IMR-90 (cell line): Measurements from ENCODE around the gene DNAJB5. TPM values are rescaled to one million over a fixed set of nuclear protein-coding genes. Genes with fewer than 3 reads are reported as not detected.

ENCODE experiments used
- ATAC-seq: fragments of 200-7000 bp; cut with Tn5 transposase; 2 replicates; pipeline ENCODE4 v1.9.1; 2020; ENCODE audit warnings: low read depth, mild to moderate bottlenecking, moderate library complexity
- BruUV-seq: library from RNA; stranded (reverse); fragments of 400-500 nt; replicated peaks from 2 replicates; lab custom pipeline; 2021; lab: Mats Ljungman, UMichigan
- CTCF ChIA-PET: fragments of 300-600 bp; formaldehyde crosslinking; extraction: SDS; loops from one replicate; lab custom pipeline; 2021; ENCODE audit warnings: antibody characterized with exemption; lab: Yijun Ruan, JAX
- POLR2A ChIA-PET: fragments of 300-600 bp; sonication (Branson Sonifier 250); formaldehyde crosslinking; loops from one replicate; lab custom pipeline; 2022; ENCODE audit warnings: antibody characterized with exemption; ENCODE audit not compliant: unreplicated experiment; lab: Charles Lee
- DNase-seq: peaks from one replicate; pipeline ENCODE4 v3.0.0; 2013
- H2AFZ ChIP-seq: replicated peaks from 2 replicates; pipeline ENCODE3; 2013; ENCODE audit warnings: low read length, mild to moderate bottlenecking; ENCODE audit not compliant: poor library complexity
- H2AK5ac ChIP-seq: 2 replicates; pipeline ENCODE4 v1.6.1; 2013; ENCODE audit warnings: low read depth, low read length, inconsistent platforms
- H2AK9ac ChIP-seq: replicated peaks from 2 replicates; pipeline ENCODE3; 2013; ENCODE audit warnings: mild to moderate bottlenecking, low read depth, low read length, moderate library complexity; ENCODE audit not compliant: poor library complexity
- H2BK120ac ChIP-seq: 2 replicates; pipeline ENCODE4 v1.6.1; 2013; ENCODE audit warnings: low read depth, low read length, inconsistent platforms
- H2BK15ac ChIP-seq: 3 replicates; pipeline ENCODE4 v1.6.1; 2013; ENCODE audit warnings: low read depth, low read length, inconsistent platforms
- H2BK20ac ChIP-seq: 2 replicates; pipeline ENCODE4 v1.6.1; 2013; ENCODE audit warnings: low read depth, mild to moderate bottlenecking, inconsistent platforms, low read length, moderate library complexity
- H2BK5ac ChIP-seq: 2 replicates; pipeline ENCODE4 v1.6.1; 2013; ENCODE audit warnings: mild to moderate bottlenecking, low read depth, low read length, inconsistent platforms; ENCODE audit not compliant: poor library complexity, severe bottlenecking
- H3K14ac ChIP-seq: replicated peaks from 2 replicates; pipeline ENCODE4 v1.6.1; 2013; ENCODE audit warnings: low read depth, low read length, inconsistent platforms
- H3K18ac ChIP-seq: 2 replicates; pipeline ENCODE4 v1.6.1; 2013; ENCODE audit warnings: low read depth, low read length, control low read depth
- H3K23ac ChIP-seq: 2 replicates; pipeline ENCODE4 v1.6.1; 2013; ENCODE audit warnings: low read depth, low read length, inconsistent platforms
- H3K27ac ChIP-seq: 2 replicates; pipeline ENCODE4 v1.5.1; 2013; ENCODE audit warnings: mild to moderate bottlenecking, control low read depth, low read length; ENCODE audit not compliant: insufficient read depth
- H3K27me3 ChIP-seq: 2 replicates; pipeline ENCODE4 v1.6.1; 2013; ENCODE audit warnings: low read length; ENCODE audit not compliant: control insufficient read depth, insufficient read depth
- H3K36me3 ChIP-seq: 2 replicates; pipeline ENCODE4 v1.6.1; 2013; ENCODE audit warnings: low read length, mixed read lengths; ENCODE audit not compliant: control insufficient read depth, insufficient read depth
- H3K4ac ChIP-seq: 2 replicates; pipeline ENCODE4 v1.6.1; 2013; ENCODE audit warnings: low read depth, low read length, inconsistent platforms
- H3K4me1 ChIP-seq: 2 replicates; pipeline ENCODE4 v1.6.1; 2013; ENCODE audit warnings: low read length, mixed read lengths; ENCODE audit not compliant: control insufficient read depth, insufficient read depth
- H3K4me2 ChIP-seq: 2 replicates; pipeline ENCODE4 v1.6.1; 2013; ENCODE audit warnings: low read depth, mild to moderate bottlenecking, control low read depth, low read length, moderate library complexity
- H3K4me3 ChIP-seq: 2 replicates; pipeline ENCODE4 v1.5.1; 2013; ENCODE audit warnings: low read depth, mild to moderate bottlenecking, control low read depth, low read length, moderate library complexity; ENCODE audit not compliant: insufficient read depth
- H3K56ac ChIP-seq: 2 replicates; pipeline ENCODE4 v1.6.1; 2013; ENCODE audit warnings: low read length, inconsistent platforms; ENCODE audit not compliant: insufficient read depth; ENCODE audit errors: extremely low read depth
- H3K79me1 ChIP-seq, 2 experiments: 2 replicates each; pipeline ENCODE4 v1.6.1; 2013; ENCODE audit warnings: low read length in 2 of 2, inconsistent platforms in 1 of 2, low read depth in 1 of 2
- H3K9ac ChIP-seq: 2 replicates; pipeline ENCODE4 v1.6.1; 2013; ENCODE audit warnings: low read depth, low read length, control low read depth
- H3K9me1 ChIP-seq: 2 replicates; pipeline ENCODE4 v1.6.1; 2013; ENCODE audit warnings: low read length, inconsistent platforms; ENCODE audit not compliant: insufficient read depth
- H3K9me3 ChIP-seq: 2 replicates; pipeline ENCODE4 v1.6.1; 2013; ENCODE audit warnings: low read length; ENCODE audit not compliant: control insufficient read depth, insufficient read depth
- H4K20me1 ChIP-seq: 2 replicates; pipeline ENCODE4 v1.6.1; 2013; ENCODE audit warnings: low read length, inconsistent platforms; ENCODE audit not compliant: insufficient read depth
- H4K5ac ChIP-seq: 2 replicates; pipeline ENCODE4 v1.6.1; 2013; ENCODE audit warnings: mild to moderate bottlenecking, low read depth, low read length, control low read depth
- H4K8ac ChIP-seq, 2 experiments: 2 replicates each; pipeline ENCODE4 v1.6.1; 2013; ENCODE audit warnings: low read depth in 2 of 2, low read length in 2 of 2, control low read depth in 1 of 2, inconsistent platforms in 1 of 2
- H4K91ac ChIP-seq: 2 replicates; pipeline ENCODE4 v1.6.1; 2013; ENCODE audit warnings: low read depth, low read length, inconsistent platforms; ENCODE audit not compliant: insufficient read depth
- BHLHE40 ChIP-seq: fragments of 150-350 bp; IDR thresholded peaks from 2 replicates; pipeline ENCODE4 v1.6.1; 2016; ENCODE audit warnings: mild to moderate bottlenecking, low read depth, low read length
- CEBPB ChIP-seq: IDR thresholded peaks from 2 replicates; pipeline ENCODE4 v1.6.1; 2012; ENCODE audit warnings: low read depth, low read length, improper control_type of control experiment
- CHD1 ChIP-seq: IDR thresholded peaks from 2 replicates; pipeline ENCODE4 v1.6.1; 2012; ENCODE audit warnings: low read depth, low read length, improper control_type of control experiment
- CTCF ChIP-seq: conservative IDR thresholded peaks from 2 replicates; pipeline ENCODE4 v1.5.1; 2012; ENCODE audit warnings: mild to moderate bottlenecking, low read depth, low read length, improper control_type of control experiment
- FOS ChIP-seq: fragments of 150-350 bp; IDR thresholded peaks from 2 replicates; pipeline ENCODE4 v1.6.1; 2016; ENCODE audit warnings: low read depth, low read length
- MAFK ChIP-seq: IDR thresholded peaks from 2 replicates; pipeline ENCODE4 v1.6.1; 2012; ENCODE audit warnings: low read depth, low read length, improper control_type of control experiment
- MAZ ChIP-seq: IDR thresholded peaks from 2 replicates; pipeline ENCODE4 v1.6.1; 2012; ENCODE audit warnings: low read depth, mild to moderate bottlenecking, low read length, improper control_type of control experiment, moderate library complexity, borderline replicate concordance
- MXI1 ChIP-seq: IDR thresholded peaks from 2 replicates; pipeline ENCODE4 v1.6.1; 2012; ENCODE audit warnings: low read depth, mild to moderate bottlenecking, low read length, moderate library complexity, borderline replicate concordance
- NFE2L2 ChIP-seq: fragments of 150-350 bp; IDR thresholded peaks from 2 replicates; pipeline ENCODE4 v1.6.1; 2016; ENCODE audit warnings: low read depth, mild to moderate bottlenecking, low read length
- POLR2A ChIP-seq: IDR thresholded peaks from 2 replicates; pipeline ENCODE4 v1.6.1; 2012; ENCODE audit warnings: mild to moderate bottlenecking, low read depth, low read length
- RAD21 ChIP-seq: IDR thresholded peaks from 2 replicates; pipeline ENCODE4 v1.6.1; 2012; ENCODE audit warnings: low read length, improper control_type of control experiment
- RCOR1 ChIP-seq: IDR thresholded peaks from 2 replicates; pipeline ENCODE4 v1.6.1; 2012; ENCODE audit warnings: mild to moderate bottlenecking, low read length, improper control_type of control experiment; ENCODE audit not compliant: insufficient replicate concordance
- RFX5 ChIP-seq: IDR thresholded peaks from 2 replicates; pipeline ENCODE4 v1.8.0; 2012; ENCODE audit warnings: low read depth, mild to moderate bottlenecking, low read length, moderate library complexity
- SMC3 ChIP-seq: fragments of 150-350 bp; IDR thresholded peaks from 2 replicates; pipeline ENCODE4 v1.6.1; 2016; ENCODE audit warnings: low read depth, mild to moderate bottlenecking, antibody characterized with exemption, low read length, moderate library complexity
- USF2 ChIP-seq: fragments of 150-350 bp; IDR thresholded peaks from 2 replicates; pipeline ENCODE4 v1.6.1; 2017; ENCODE audit warnings: mild to moderate bottlenecking, antibody characterized with exemption, low read length, low read depth
- WGBS, 2 experiments: methylation state at CpG; one replicate each; pipeline versions ENCODE4 v1.1.5 to v1.1.7; 2013; ENCODE audit warnings: missing lambda C conversion rate in 2 of 2; ENCODE audit not compliant: insufficient read length in 1 of 2; ENCODE audit errors: extremely low coverage in 2 of 2; 5-methylcytosine and 5-hydroxymethylcytosine counted together
- dilution Hi-C: fragments of 300-500 bp; cut with HindIII; formaldehyde crosslinking; loops from one replicate; pipeline ENCODE4 v1.14.3; 2018; ENCODE audit warnings: low sequenced_read_pairs; ENCODE audit not compliant: unreplicated experiment
- in situ Hi-C: fragments of 300-500 bp; cut with MboI; formaldehyde crosslinking; loops from 3 replicates; pipeline ENCODE4 v1.14.3; 2019; ENCODE audit warnings: low sequenced_read_pairs, inconsistent platforms, mixed read lengths
- intact Hi-C: fragments of 100-400 bp; cut with micrococcal nuclease; formaldehyde crosslinking; loops from 2 replicates; pipeline ENCODE4 v1.10.0; 2022
- polyA plus RNA-seq, 3 experiments: library from polyadenylated mRNA; depleted of rRNA; stranded (reverse); fragments of >200 nt; gene quantifications; 2 replicates each; pipeline ENCODE4 v1.2.3, GENCODE V29; 2012; ENCODE audit warnings: low replicate concordance in 1 of 3
- total RNA-seq: library from RNA; depleted of rRNA; stranded (reverse); fragments of >200 nt; gene quantifications from 2 replicates; pipeline ENCODE4 v1.2.3, GENCODE V29; 2012

The DNAJB5 gene
- total and polyA plus RNA-seq, 2 of the 4 experiments (the other 2 are of a cell fraction) = 11.4 to 14.9 TPM

- Histone ChIP-seq H3K9me1 (0 out of 2 replicates have a peak, but pooled peaks cover 4% of the 10 kb centered on the region), H3K9me3 (no peaks in the 10 kb centered on the region), H3K14ac (no peak overlapping the region), H3K56ac (no peak overlapping the region), H3K79me1 (no peaks in the 10 kb centered on the region), H3K27me3 (peaks cover 22% of the 10 kb centered on the region), H2AK9ac (no peak overlapping the region), H2AFZ (no peak overlapping the region), H3K36me3 (no peaks in the 10 kb centered on the region), H3K4ac (no peak overlapping the region), H2BK15ac (no peak overlapping the region), H3K27ac (no peak overlapping the region), H3K18ac (no peak overlapping the region), H3K4me3 (no peak overlapping the region), H4K5ac (no peak overlapping the region), H3K4me2 (no peak overlapping the region), H3K4me1 (no peaks in the 10 kb centered on the region), H4K20me1 (no peaks in the 10 kb centered on the region), H2BK5ac (no peak overlapping the region), H4K8ac (no peak overlapping the region), H2AK5ac (no peak overlapping the region), H4K91ac (no peak overlapping the region), H2BK120ac (no peak overlapping the region), H3K9ac (no peak overlapping the region), H2BK20ac (no peak overlapping the region), H3K23ac (no peak overlapping the region)
- no CpG with 5 or more reads among the region's 2 CpGs for WGBS, 2 experiments
- dilution Hi-C loops = no loop called here
- ATAC-seq (no peak), DNase-seq (no peak)
- TF ChIP-seq SMC3 (no peak), MAZ (no peak), NFE2L2 (no peak), CEBPB (no peak), USF2 (no peak), BHLHE40 (no peak), MAFK (no peak), RCOR1 (no peak), POLR2A (no peak), CTCF (no peak), MXI1 (no peak), RAD21 (no peak), RFX5 (no peak), FOS (no peak), CHD1 (no peak)
- in situ Hi-C loops = no loop called here
- intact Hi-C loops = no loop called here
- no TSS peak for BruUV-seq
- CTCF ChIA-PET = no interaction called here
- POLR2A ChIA-PET = no interaction called here
These were observed 6.3 kb upstream of the DNAJB5 start for GRCh38 chr9:34983209-34983608.
